GM12878 (cell line): ENCODE data around the gene CST2. TPM values are rescaled to one million over a fixed set of nuclear protein-coding genes. Genes with fewer than 3 reads are reported as not detected.

ENCODE experiments used
- ATAC-seq: fragments of 200-7000 bp; cut with Tn5 transposase; 3 replicates; pipeline ENCODE4 v1.9.1; 2020; ENCODE audit warnings: mild to moderate bottlenecking, moderate library complexity
- BruUV-seq: library from RNA; stranded (reverse); fragments of 400-500 nt; replicated peaks from 2 replicates; lab custom pipeline; 2021; lab: Mats Ljungman, UMichigan
- CTCF ChIA-PET: fragments of 300-600 bp; sonication (Branson Sonifier 250); formaldehyde crosslinking; extraction: SDS; loops from one replicate; lab custom pipeline; 2021; ENCODE audit warnings: inconsistent platforms; lab: Yijun Ruan, JAX
- POLR2A ChIA-PET: fragments of 350-600 bp; formaldehyde crosslinking; extraction: SDS; loops from one replicate; lab custom pipeline; 2021; ENCODE audit warnings: inconsistent platforms; lab: Charles Lee
- RAD21 ChIA-PET: fragments of 300-600 bp; sonication (Branson Sonifier 250); formaldehyde crosslinking; loops from one replicate; lab custom pipeline; 2023; ENCODE audit warnings: antibody characterized with exemption; ENCODE audit not compliant: unreplicated experiment; lab: Charles Lee
- SMC1A ChIA-PET: fragments of 300-600 bp; sonication (Branson Sonifier 250); formaldehyde crosslinking; loops from one replicate; lab custom pipeline; 2023; ENCODE audit not compliant: unreplicated experiment, uncharacterized antibody; lab: Charles Lee
- DNase-seq: peaks from one replicate; pipeline ENCODE4 v3.0.0-alpha.2; 2011; ENCODE audit warnings: low read depth, low spot score
- FAIRE-seq: peaks from 3 replicates; lab custom pipeline; 2011; peaks lifted over from hg19 to GRCh38; lab: Jason Lieb, UNC
- H2AFZ ChIP-seq: 2 replicates; pipeline ENCODE4 v1.6.0; 2011; ENCODE audit warnings: low read depth, low read length, control low read depth; ENCODE audit not compliant: control insufficient read depth
- H3K27ac ChIP-seq: 2 replicates; pipeline ENCODE4 v1.5.1; 2011; ENCODE audit warnings: control low read depth; ENCODE audit not compliant: control insufficient read depth, insufficient read depth
- H3K27me3 ChIP-seq, 2 experiments: replicated peaks in 1 of 2; 2 replicates each; pipeline versions ENCODE4 v1.6.0 to v1.6.1; 2011; ENCODE audit warnings: low read length in 1 of 2; ENCODE audit not compliant: control insufficient read depth in 2 of 2, insufficient read depth in 2 of 2
- H3K36me3 ChIP-seq, 2 experiments: 2 replicates each; pipeline ENCODE4 v1.5.1; 2011; ENCODE audit warnings: low read length in 1 of 2; ENCODE audit not compliant: control insufficient read depth in 2 of 2, insufficient read depth in 2 of 2
- H3K4me1 ChIP-seq: 2 replicates; pipeline ENCODE4 v1.6.1; 2011; ENCODE audit warnings: mild to moderate bottlenecking, low read length, moderate library complexity, mixed read lengths; ENCODE audit not compliant: control insufficient read depth, insufficient read depth
- H3K4me2 ChIP-seq: 2 replicates; pipeline ENCODE4 v1.6.0; 2011; ENCODE audit warnings: control low read depth; ENCODE audit not compliant: control insufficient read depth, insufficient read depth
- H3K4me3 ChIP-seq: fragments of 200-600 bp; sonication (generic); 2 replicates; pipeline ENCODE4 v1.5.1; 2016
- H3K79me2 ChIP-seq: 2 replicates; pipeline ENCODE4 v1.6.0; 2011; ENCODE audit warnings: low read length; ENCODE audit not compliant: control insufficient read depth, insufficient read depth
- H3K9ac ChIP-seq: 2 replicates; pipeline ENCODE4 v1.8.0; 2011; ENCODE audit warnings: low read length, control low read depth, mixed read lengths; ENCODE audit not compliant: control insufficient read depth, insufficient read depth
- H3K9me3 ChIP-seq: replicated peaks from 3 replicates; pipeline ENCODE4 v1.5.1; 2011; ENCODE audit warnings: mild to moderate bottlenecking, low read length; ENCODE audit not compliant: control insufficient read depth, insufficient read depth
- H4K20me1 ChIP-seq: 2 replicates; pipeline ENCODE4 v1.6.0; 2011; ENCODE audit not compliant: control insufficient read depth, insufficient read depth
- BACH1 ChIP-seq: fragments of 450-650 bp; IDR thresholded peaks from 2 replicates; pipeline ENCODE4 v1.6.1; 2017; ENCODE audit warnings: mild to moderate bottlenecking, borderline replicate concordance
- ESRRA ChIP-seq: IDR thresholded peaks from 2 replicates; pipeline ENCODE4 v1.6.1; 2012; ENCODE audit warnings: mild to moderate bottlenecking, low read length, improper control_type of control experiment
- HCFC1 ChIP-seq: fragments of 150-350 bp; IDR thresholded peaks from 2 replicates; pipeline ENCODE4 v1.6.1; 2014; ENCODE audit warnings: low read length
- NR2C2 ChIP-seq: IDR thresholded peaks from 2 replicates; pipeline ENCODE4 v1.6.1; 2011; ENCODE audit warnings: borderline replicate concordance, low read depth; ENCODE audit not compliant: control insufficient read depth, insufficient read length
- RB1 ChIP-seq: fragments of 450-650 bp; formaldehyde crosslinking; IDR thresholded peaks from 2 replicates; pipeline ENCODE4 v1.6.1; 2017; ENCODE audit warnings: mild to moderate bottlenecking, borderline replicate concordance
- WGBS: methylation state at CpG from one replicate; pipeline ENCODE4 v1.1.6; 2016; ENCODE audit warnings: low lambda C conversion rate; ENCODE audit not compliant: insufficient replicate concordance, insufficient coverage; ENCODE audit errors: missing lambda C conversion rate; 5-methylcytosine and 5-hydroxymethylcytosine counted together
- in situ Hi-C: fragments of 300-500 bp; cut with MboI; formaldehyde crosslinking; loops from 9 replicates; pipeline ENCODE4 v1.14.3; 2018; ENCODE audit warnings: mixed read lengths
- intact Hi-C: fragments of 100-400 bp; cut with micrococcal nuclease; formaldehyde crosslinking; loops from one replicate; pipeline ENCODE4 v1.14.2; 2022; ENCODE audit not compliant: unreplicated experiment
- polyA plus RNA-seq, 11 experiments: library from polyadenylated mRNA; depleted of rRNA in 4 of 11; unstranded in 6 of 11; stranded (reverse) in 5 of 11; fragments of >200 nt; fragmentation: Nextera tagmentation in 4 of 11; fragmentation: Illumina TruSeq in 1 of 11; extraction: Ambion mirVana in 4 of 11; extraction: Trizol in 1 of 11; gene quantifications; 1 replicate in 1 of 11; 2 replicates in 10 of 11; pipeline versions ENCODE4 v1.2.1 to v1.2.3, GENCODE V29; 2011 to 2016; ENCODE audit warnings: inconsistent platforms in 2 of 11, missing spikeins in 2 of 11, low read depth in 1 of 11
- total RNA-seq, 4 experiments: library from RNA; depleted of rRNA in 3 of 4; stranded (reverse); fragments of >200 nt in 3 of 4; fragmentation: Illumina TruSeq in 1 of 4; extraction: Trizol in 1 of 4; gene quantifications; 2 replicates each; pipeline versions ENCODE4 v1.2.1 to v1.2.3, GENCODE V29; 2013 to 2021

Gene CST2
- total and polyA plus RNA-seq, 10 of the 15 experiments (the other 5 are each of a cell fraction or from before 2014, with no cell fraction given), result not detected

DNA sequence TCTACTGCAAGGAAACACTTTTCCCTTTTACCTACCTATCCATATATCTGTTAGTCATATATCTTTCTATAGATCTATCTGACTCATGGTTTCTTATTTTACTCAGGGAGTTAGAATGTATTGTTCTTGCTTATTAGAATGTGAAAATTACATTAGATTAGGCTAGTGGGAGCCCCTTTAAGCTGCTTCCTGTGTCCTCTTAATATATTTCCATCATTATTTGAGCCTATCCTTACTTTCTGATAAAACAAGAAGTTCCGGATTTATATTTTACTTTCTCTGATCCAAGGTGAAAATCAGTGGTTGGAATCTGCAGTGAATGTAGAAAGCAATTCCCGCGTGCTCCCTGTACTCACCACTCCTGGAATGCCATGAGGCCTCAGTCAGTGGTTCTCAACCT is 31.0 kb downstream of the CST2 start:
- H3K36me3 ChIP-seq, result no peaks in the 10 kb centered on the region
- no peak overlapping the region for H3K27ac ChIP-seq
- ChIA-PET POLR2A (no interaction called here), SMC1A (no interaction called here), CTCF (no interaction called here), RAD21 (no interaction called here)
- in situ Hi-C loops, result loop anchor here (5.0 kb wide), 1 partner anchor 202 kb away; no protein-coding TSS in a partner anchor
- no TSS peak for BruUV-seq
- H4K20me1 ChIP-seq, result no peaks in the 10 kb centered on the region
- no peaks in the 10 kb centered on the region for H3K9me3 ChIP-seq
- no peak overlapping the region for H2AFZ ChIP-seq
- H3K9ac ChIP-seq, result no peak overlapping the region
- 35% methylated on average over 3 of the region's 3 CpGs for WGBS
- no peak overlapping the region for H3K4me2 ChIP-seq
- no peaks in the 10 kb centered on the region for H3K27me3 ChIP-seq
- H3K4me1 ChIP-seq, result no peaks in the 10 kb centered on the region
- no peak for TF ChIP-seq RB1
- ATAC-seq (no peak), FAIRE-seq (no peak), DNase-seq (no peak)
- intact Hi-C loops, result loop anchor here (5.0 kb wide), 1 partner anchor 202 kb away; no protein-coding TSS in a partner anchor
- no peak overlapping the region for H3K4me3 ChIP-seq
- no peaks in the 10 kb centered on the region for H3K79me2 ChIP-seq

DNA sequence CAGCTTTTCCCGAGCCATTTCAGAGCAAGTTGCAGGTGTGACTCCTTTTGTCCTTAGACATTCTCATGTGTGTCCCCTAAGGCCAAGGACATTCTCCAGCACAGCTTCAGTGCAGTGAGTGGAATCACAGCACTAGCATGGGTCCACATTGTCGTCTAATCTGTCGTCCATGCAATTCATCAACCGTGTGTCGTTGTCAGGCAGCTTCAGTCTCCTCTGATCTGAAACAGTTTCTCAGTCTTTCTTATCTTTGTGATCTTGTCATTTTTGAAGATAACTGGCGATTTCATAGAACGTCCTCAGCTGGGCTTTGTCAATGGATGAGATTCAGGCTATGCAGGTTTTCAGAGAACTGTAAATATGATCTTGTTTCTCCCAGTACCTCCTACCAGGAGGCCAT is 31.7 kb downstream of the CST2 start:
- Histone ChIP-seq H3K4me3 (no peak overlapping the region), H3K27ac (no peak overlapping the region), H4K20me1 (no peaks in the 10 kb centered on the region), H3K36me3 (no peaks in the 10 kb centered on the region), H3K27me3 (no peaks in the 10 kb centered on the region), H3K9me3 (no peaks in the 10 kb centered on the region), H3K4me1 (no peaks in the 10 kb centered on the region), H3K4me2 (no peak overlapping the region), H3K9ac (no peak overlapping the region), H2AFZ (no peak overlapping the region), H3K79me2 (no peaks in the 10 kb centered on the region)
- in situ Hi-C loops (loop anchor here (5.0 kb wide), 1 partner anchor 202 kb away; no protein-coding TSS in a partner anchor), intact Hi-C loops (loop anchor here (5.0 kb wide), 1 partner anchor 202 kb away; no protein-coding TSS in a partner anchor)
- SMC1A ChIA-PET, result no interaction called here
- RAD21 ChIA-PET, result no interaction called here
- WGBS, result 36% methylated on average over 7 of the region's 7 CpGs
- DNase-seq (no peak), ATAC-seq (no peak), FAIRE-seq (no peak)
- POLR2A ChIA-PET, result interaction anchor here (0.6 kb wide), 1 partner anchor 75 kb away, joined by 5 read pairs; no protein-coding TSS in a partner anchor
- CTCF ChIA-PET, result no interaction called here
- BruUV-seq, result no TSS peak
- TF ChIP-seq BACH1, result no peak
- no peak for TF ChIP-seq NR2C2
- no peak for TF ChIP-seq HCFC1
- TF ChIP-seq ESRRA, result no peak
- TF ChIP-seq, all 136 proteins: peak for 0
